NT2/D1 (cell line): ENCODE data around the gene PRKCG.

Experiments used
- SUZ12 ChIP-seq: IDR thresholded peaks from 2 replicates; pipeline ENCODE4 v1.6.1; 2011; ENCODE audit not compliant: insufficient read length, insufficient read depth; ENCODE audit errors: extremely low read depth
- YY1 ChIP-seq: IDR thresholded peaks from 2 replicates; pipeline ENCODE4 v1.6.1; 2011; ENCODE audit not compliant: insufficient read length, insufficient read depth
- ZNF274 ChIP-seq: IDR thresholded peaks from 2 replicates; pipeline ENCODE4 v1.6.1; 2011; ENCODE audit warnings: mild to moderate bottlenecking, low read depth, low read length

DNA sequence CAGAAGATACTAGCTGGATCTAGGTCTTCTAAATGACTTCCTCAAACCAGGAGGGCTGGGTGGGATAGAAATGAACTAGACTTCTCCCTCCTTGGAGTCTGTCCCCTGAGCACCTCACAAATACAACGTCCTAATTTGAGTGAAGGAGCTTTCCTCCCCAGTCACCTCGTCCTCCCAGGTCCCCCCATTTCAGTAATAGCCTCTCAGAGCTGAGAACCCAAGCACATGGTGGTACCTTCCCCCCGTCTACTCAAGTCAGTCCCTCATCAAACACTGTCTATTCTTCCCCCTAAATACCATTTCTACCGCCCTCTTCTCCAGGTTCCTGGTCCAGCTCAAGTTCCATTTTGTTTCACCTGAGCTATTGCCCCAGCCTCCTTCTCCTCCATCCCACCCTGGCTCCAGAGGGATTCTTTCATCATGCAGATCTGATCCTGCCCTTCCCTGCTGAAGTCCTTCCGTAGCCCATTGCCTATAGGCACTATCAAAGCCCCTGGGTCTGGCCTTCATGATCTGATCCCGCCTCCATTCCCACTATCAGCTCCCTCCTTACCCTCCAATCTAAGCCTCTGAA lies 5.3 kb upstream of the PRKCG start:
- TF ChIP-seq ZNF274 (no peak), YY1 (no peak), SUZ12 (no peak)
